T-cell (primary cell): Measurements from ENCODE around the gene JSRP1. TPM values are rescaled to one million over a fixed set of nuclear protein-coding genes. Genes with fewer than 3 reads are reported as not detected.

Experiments
- ATAC-seq, 4 experiments: fragments of 200-7000 bp in 3 of 4; fragments of 150-1000 bp in 1 of 4; cut with Tn5 transposase; replicated peaks in 1 of 4; 1 replicate in 3 of 4; 2 replicates in 1 of 4; pipeline ENCODE4 v1.10.0; 2021; ENCODE audit warnings: moderate library complexity in 3 of 4, mild to moderate bottlenecking in 2 of 4, moderate number of reproducible peaks in 1 of 4
- CTCF ChIA-PET, 2 donors: fragments of 300-600 bp; sonication (Branson Sonifier 250); formaldehyde crosslinking; loops; one replicate each; lab custom pipeline; 2022; ENCODE audit warnings: antibody characterized with exemption in 2 of 2; lab: Charles Lee
- POLR2A ChIA-PET, 2 donors: fragments of 300-600 bp; sonication (Branson Sonifier 250); formaldehyde crosslinking; loops; one replicate each; lab custom pipeline; 2022; ENCODE audit warnings: antibody characterized with exemption in 2 of 2; lab: Charles Lee
- DNase-seq, 35 experiments: peaks; one replicate each; pipeline versions ENCODE4 v3.0.0 to v3.0.0-alpha.2; 2013 to 2023
- H3K27ac ChIP-seq: one replicate; pipeline ENCODE4 v1.5.1; 2013; ENCODE audit warnings: low read length
- H3K27me3 ChIP-seq, 2 experiments: replicated peaks in 1 of 2; 1 replicate in 1 of 2; 2 replicates in 1 of 2; pipeline versions ENCODE4 v1.6.1 to v1.7.0; 2013; ENCODE audit warnings: low read length in 1 of 2, mixed read lengths in 1 of 2; ENCODE audit not compliant: control insufficient read depth in 2 of 2, insufficient read depth in 2 of 2; ENCODE audit errors: extremely low read depth in 1 of 2
- H3K36me3 ChIP-seq, 2 donors: 1 replicate in 1 of 2; 2 replicates in 1 of 2; pipeline versions ENCODE4 v1.6.1 to v1.7.0; 2013; ENCODE audit warnings: low read length in 1 of 2; ENCODE audit not compliant: control insufficient read depth in 2 of 2, insufficient read depth in 1 of 2; ENCODE audit errors: extremely low read depth in 1 of 2
- H3K4me1 ChIP-seq, 2 experiments: 1 replicate in 1 of 2; 2 replicates in 1 of 2; pipeline versions ENCODE4 v1.6.1 to v1.7.0; 2013; ENCODE audit warnings: low read length in 2 of 2, mixed read lengths in 1 of 2; ENCODE audit not compliant: insufficient read depth in 2 of 2, control insufficient read depth in 1 of 2; ENCODE audit errors: extremely low read depth in 1 of 2
- H3K4me3 ChIP-seq, 2 donors: 1 replicate in 1 of 2; 2 replicates in 1 of 2; pipeline versions ENCODE4 v1.5.1 to v1.7.0; 2013; ENCODE audit warnings: mild to moderate bottlenecking in 2 of 2, low read length in 1 of 2, moderate library complexity in 1 of 2; ENCODE audit not compliant: control insufficient read depth in 1 of 2; ENCODE audit errors: extremely low read depth in 1 of 2
- H3K9me3 ChIP-seq: 2 replicates; pipeline ENCODE4 v1.7.0; 2013
- H3K27ac Mint-ChIP-seq, 2 donors: one replicate each; pipeline ENCODE4 v1.8.0; 2020 to 2021; ENCODE audit warnings: mild to moderate bottlenecking in 2 of 2, mixed read lengths in 2 of 2
- H3K27me3 Mint-ChIP-seq, 2 donors: one replicate each; pipeline ENCODE4 v1.8.0; 2021 to 2022; ENCODE audit warnings: mixed read lengths in 2 of 2
- H3K36me3 Mint-ChIP-seq: one replicate; pipeline ENCODE4 v1.8.0; 2021; ENCODE audit warnings: mixed read lengths
- H3K4me1 Mint-ChIP-seq, 3 donors: one replicate each; pipeline ENCODE4 v1.8.0; 2020 to 2022; ENCODE audit warnings: mixed read lengths in 3 of 3, mild to moderate bottlenecking in 1 of 3
- H3K4me3 Mint-ChIP-seq, 3 donors: one replicate each; pipeline ENCODE4 v1.8.0; 2020 to 2022; ENCODE audit warnings: mild to moderate bottlenecking in 3 of 3, mixed read lengths in 3 of 3, moderate library complexity in 3 of 3
- H3K9me3 Mint-ChIP-seq, 3 donors: one replicate each; pipeline ENCODE4 v1.8.0; 2020 to 2022; ENCODE audit warnings: mixed read lengths in 3 of 3
- WGBS: methylation state at CpG from one replicate; pipeline ENCODE4 v1.1.5; 2013; ENCODE audit warnings: missing lambda C conversion rate; ENCODE audit not compliant: insufficient coverage; 5-methylcytosine and 5-hydroxymethylcytosine counted together
- total RNA-seq, 35 experiments: library from RNA in 6 of 35; stranded (reverse) in 6 of 35; fragments of 120-200 nt in 1 of 35; gene quantifications; one replicate each; pipeline versions ENCODE4 v1.2.1 to v1.2.4 and lab custom pipeline; 2013 to 2026

The JSRP1 gene
- total RNA-seq, 5 donors from 2014 or later (not counting 1 experiment from before 2014, with no cell fraction given) = 0.42 to 1.5 (median 1.0) TPM; not detected in 1

DNA sequence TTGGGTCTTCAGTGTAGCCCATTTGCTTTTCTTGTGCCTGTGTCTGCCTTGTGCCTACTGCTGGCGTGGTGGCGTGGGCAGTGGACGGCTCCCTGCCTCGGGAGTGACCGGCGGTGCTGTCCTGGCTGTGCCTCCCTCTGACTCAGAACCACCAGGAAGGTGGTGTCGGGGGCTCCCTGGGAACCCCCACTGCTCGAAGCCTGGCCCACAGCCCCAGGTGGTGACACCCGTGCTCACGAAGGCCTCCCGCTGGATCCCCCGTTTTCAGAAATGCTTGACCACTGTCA lies 12.1 kb downstream of the JSRP1 start:
- peaks cover 17 to 54% of the 10 kb centered on the region in 2 experiments for H3K4me1 ChIP-seq
- no peak overlapping the region for H3K27ac ChIP-seq
- H3K36me3 Mint-ChIP-seq = peaks cover 22% of the 10 kb centered on the region
- DNase-seq (no peak), ATAC-seq (no peak)
- ChIA-PET POLR2A (no interaction called here), CTCF (interaction anchor here in 1 of 2 donors (0.6 kb wide), 1 partner anchor 28 kb away, joined by 3 read pairs; no protein-coding TSS in a partner anchor)
- H3K9me3 ChIP-seq = no peaks in the 10 kb centered on the region
- H3K4me3 ChIP-seq = no peak overlapping the region
- peaks cover 0 to 11% of the 10 kb centered on the region in 2 experiments for H3K27me3 ChIP-seq
- peaks cover 17 to 64% of the 10 kb centered on the region in 2 donors for H3K36me3 ChIP-seq
- peaks cover 36 to 39% (median 38%) of the 10 kb centered on the region in 3 donors for H3K4me1 Mint-ChIP-seq
- no peak overlapping the region for H3K4me3 Mint-ChIP-seq
- H3K27me3 Mint-ChIP-seq = no peaks in the 10 kb centered on the region
- no peak overlapping the region for H3K27ac Mint-ChIP-seq
- 92% methylated on average over 12 of the region's 12 CpGs for WGBS
- H3K9me3 Mint-ChIP-seq = no peaks in the 10 kb centered on the region

DNA sequence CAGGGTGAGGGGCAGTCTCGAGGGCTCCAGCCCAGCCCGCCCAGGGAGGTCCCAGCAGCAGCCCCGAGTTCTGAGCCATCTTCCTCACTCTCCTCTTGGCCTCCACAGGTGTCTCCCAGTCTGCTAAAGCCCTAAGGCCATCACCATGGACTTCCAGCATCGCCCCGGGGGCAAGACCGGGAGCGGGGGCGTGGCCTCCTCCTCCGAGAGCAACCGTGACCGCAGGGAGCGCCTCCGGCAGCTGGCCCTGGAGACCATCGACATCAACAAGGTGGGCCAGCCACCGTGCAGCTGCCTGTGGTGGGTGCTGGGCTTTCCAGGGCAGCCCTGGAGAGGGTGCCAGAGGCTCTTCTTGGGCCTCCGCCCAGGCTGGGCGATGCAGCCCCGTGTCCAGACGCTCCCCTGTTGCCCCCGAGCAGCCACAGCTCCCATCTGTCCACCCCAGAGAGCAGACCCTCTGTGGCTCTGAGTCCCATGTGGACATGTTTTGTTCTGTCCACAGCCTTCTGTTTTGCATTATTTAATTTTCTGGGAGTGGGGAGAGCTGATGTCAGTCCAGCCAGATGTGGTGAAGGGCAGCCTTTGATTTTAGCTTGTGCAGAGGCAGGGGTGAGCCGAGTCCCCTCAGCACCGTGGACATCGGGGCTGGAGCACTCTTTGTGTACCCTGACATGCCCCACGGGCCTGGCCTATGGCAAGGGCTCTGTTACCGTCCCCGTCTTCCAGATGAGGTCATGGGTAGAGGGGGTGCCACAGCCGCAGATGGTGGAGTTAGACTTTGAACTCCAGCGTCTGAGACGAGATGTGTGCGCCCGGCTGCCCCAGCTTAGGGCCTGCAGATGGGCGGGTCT lies 12.7 kb downstream of the JSRP1 start:
- Histone ChIP-seq H3K27me3 (peaks cover 0 to 8% of the 10 kb centered on the region in 2 experiments), H3K27ac (no peak overlapping the region), H3K4me3 (no peak overlapping the region), H3K36me3 (peaks cover 17 to 64% of the 10 kb centered on the region in 2 donors), H3K4me1 (peaks cover 22 to 60% of the 10 kb centered on the region in 2 experiments), H3K9me3 (no peaks in the 10 kb centered on the region)
- Mint-ChIP-seq H3K27ac (no peak overlapping the region), H3K27me3 (no peaks in the 10 kb centered on the region), H3K36me3 (peaks cover 22% of the 10 kb centered on the region), H3K4me3 (no peak overlapping the region), H3K9me3 (no peaks in the 10 kb centered on the region), H3K4me1 (peaks cover 41 to 45% (median 44%) of the 10 kb centered on the region in 3 donors)
- POLR2A ChIA-PET = no interaction called here
- CTCF ChIA-PET = interaction anchor here (0.5 to 0.6 kb wide), 2 partner anchors 29 to 87 kb away, joined by 3 read pairs; no protein-coding TSS in a partner anchor
- whole genome bisulfite sequencing = 93% methylated on average over 28 of the region's 32 CpGs
- ATAC-seq (no peak), DNase-seq (no peak)

- H3K27me3 Mint-ChIP-seq = no peaks in the 10 kb centered on the region
- no peak for ATAC-seq
- H3K36me3 ChIP-seq = peaks cover 17 to 60% of the 10 kb centered on the region in 2 donors
- peaks cover 27 to 65% of the 10 kb centered on the region in 2 experiments for H3K4me1 ChIP-seq
- 97% methylated on average over 7 of the region's 8 CpGs for WGBS
- H3K4me3 ChIP-seq = no peak overlapping the region
- H3K4me1 Mint-ChIP-seq = peaks cover 48 to 52% (median 50%) of the 10 kb centered on the region in 3 donors
- no peak for DNase-seq
- ChIA-PET CTCF (interaction anchor here in 1 of 2 donors (0.5 kb wide), 1 partner anchor 87 kb away, joined by 3 read pairs; no protein-coding TSS in a partner anchor), POLR2A (no interaction called here)
- no peaks in the 10 kb centered on the region for H3K9me3 Mint-ChIP-seq
- peaks cover 0 to 8% of the 10 kb centered on the region in 2 experiments for H3K27me3 ChIP-seq
- H3K36me3 Mint-ChIP-seq = peaks cover 22% of the 10 kb centered on the region
- H3K4me3 Mint-ChIP-seq = peak overlapping the region in 2 of 3 donors; percentile 28 to 94
- no peaks in the 10 kb centered on the region for H3K9me3 ChIP-seq
- no peak overlapping the region for H3K27ac Mint-ChIP-seq
- no peak overlapping the region for H3K27ac ChIP-seq
These were observed 13.4 kb downstream of the JSRP1 start for GRCh38 chr19:2242816-2243215.

DNA sequence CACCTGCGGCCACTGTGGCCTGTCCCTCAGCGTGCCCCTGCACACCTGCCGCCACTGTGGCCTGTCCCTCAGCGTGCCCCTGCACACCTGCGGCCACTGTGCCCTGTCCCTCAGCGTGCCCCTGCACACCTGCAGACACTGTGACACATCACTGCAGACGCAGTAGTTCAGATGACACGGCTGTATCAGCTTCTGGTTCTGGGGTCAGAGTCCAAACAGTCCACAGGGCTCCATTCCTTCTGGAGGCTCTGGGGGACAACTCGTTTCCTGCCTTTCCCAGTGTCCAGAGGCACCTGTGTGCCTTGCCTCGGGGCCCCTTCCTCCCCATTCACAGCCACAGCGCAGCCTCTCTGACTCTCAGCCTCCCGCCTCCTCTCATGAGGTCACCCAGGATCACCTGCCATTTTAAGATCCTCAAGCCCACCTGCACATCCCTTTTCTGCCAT lies 14.1 kb downstream of the JSRP1 start:
- H3K27me3 Mint-ChIP-seq = no peaks in the 10 kb centered on the region
- peaks cover 22% of the 10 kb centered on the region for H3K36me3 Mint-ChIP-seq
- 94% methylated on average over 11 of the region's 12 CpGs for WGBS
- H3K27me3 ChIP-seq = peaks cover 0 to 8% of the 10 kb centered on the region in 2 experiments
- peak overlapping the region; percentile 16 to 62 for H3K27ac Mint-ChIP-seq
- no peak overlapping the region for H3K27ac ChIP-seq
- H3K4me1 Mint-ChIP-seq = peaks cover 53 to 57% (median 55%) of the 10 kb centered on the region in 3 donors
- H3K9me3 ChIP-seq = no peaks in the 10 kb centered on the region
- H3K36me3 ChIP-seq = peaks cover 17 to 55% of the 10 kb centered on the region in 2 donors
- peaks cover 30 to 72% of the 10 kb centered on the region in 2 experiments for H3K4me1 ChIP-seq
- ChIA-PET POLR2A (no interaction called here), CTCF (no interaction called here)
- peak overlapping the region; percentile 21 to 94 (median 32) for H3K4me3 Mint-ChIP-seq
- ATAC-seq (no peak), DNase-seq (no peak)
- no peaks in the 10 kb centered on the region for H3K9me3 Mint-ChIP-seq
- no peak overlapping the region for H3K4me3 ChIP-seq

GRCh38 chr19:2240881-2241760 lies 15.1 kb downstream of the JSRP1 start:
- peaks cover 25% of the 10 kb centered on the region for H3K36me3 Mint-ChIP-seq
- H3K36me3 ChIP-seq = peaks cover 12 to 45% of the 10 kb centered on the region in 2 donors
- 58% methylated on average over 35 of the region's 41 CpGs for WGBS

More at GRCh38 chr19:2240881-2241760, 15.1 kb downstream of the JSRP1 start:
- peaks cover 0 to 6% of the 10 kb centered on the region in 2 experiments for H3K27me3 ChIP-seq
- peak overlapping the region; percentile 60 for H3K27ac ChIP-seq
- Mint-ChIP-seq H3K9me3 (no peaks in the 10 kb centered on the region), H3K27me3 (no peaks in the 10 kb centered on the region), H3K4me1 (peaks cover 56 to 64% (median 63%) of the 10 kb centered on the region in 3 donors), H3K4me3 (peak overlapping the region; percentile 94 to 96 (median 95)), H3K27ac (peak overlapping the region; percentile 82 to 97)
- no peak for DNase-seq
- H3K4me1 ChIP-seq = peaks cover 30 to 75% of the 10 kb centered on the region in 2 experiments
- no peaks in the 10 kb centered on the region for H3K9me3 ChIP-seq
- no peak for ATAC-seq
- POLR2A ChIA-PET = no interaction called here
- peak overlapping the region; percentile 2 to 46 for H3K4me3 ChIP-seq
- CTCF ChIA-PET = interaction anchor here in 1 of 2 donors (0.6 kb wide), 1 partner anchor 1446 kb away, joined by 3 read pairs; no protein-coding TSS in a partner anchor
